ENCODE results near the gene CEBPG. TPM values are rescaled to one million over a fixed set of nuclear protein-coding genes. Genes with fewer than 3 reads are reported as not detected.

The CEBPG gene
- total RNA-seq, 1 experiment from 2014 or later = 21.2 TPM

GRCh38 chr19:33347300-33347699, 26.2 kb upstream of the CEBPG start:
- Histone ChIP-seq H3K27me3 (peaks cover 11% of the 10 kb centered on the region), H3K36me3 (no peaks in the 10 kb centered on the region), H3K4me3 (no peak overlapping the region), H3K9me3 (no peaks in the 10 kb centered on the region)
- DNase-seq = no peak

GRCh38 chr19:33348301-33349010, 25.1 kb upstream of the CEBPG start:
- H3K36me3 ChIP-seq = no peaks in the 10 kb centered on the region
- peaks cover 5% of the 10 kb centered on the region for H3K27me3 ChIP-seq
- DNase-seq = peak; percentile 65
- no peaks in the 10 kb centered on the region for H3K9me3 ChIP-seq
- H3K4me3 ChIP-seq = no peak overlapping the region

DNA sequence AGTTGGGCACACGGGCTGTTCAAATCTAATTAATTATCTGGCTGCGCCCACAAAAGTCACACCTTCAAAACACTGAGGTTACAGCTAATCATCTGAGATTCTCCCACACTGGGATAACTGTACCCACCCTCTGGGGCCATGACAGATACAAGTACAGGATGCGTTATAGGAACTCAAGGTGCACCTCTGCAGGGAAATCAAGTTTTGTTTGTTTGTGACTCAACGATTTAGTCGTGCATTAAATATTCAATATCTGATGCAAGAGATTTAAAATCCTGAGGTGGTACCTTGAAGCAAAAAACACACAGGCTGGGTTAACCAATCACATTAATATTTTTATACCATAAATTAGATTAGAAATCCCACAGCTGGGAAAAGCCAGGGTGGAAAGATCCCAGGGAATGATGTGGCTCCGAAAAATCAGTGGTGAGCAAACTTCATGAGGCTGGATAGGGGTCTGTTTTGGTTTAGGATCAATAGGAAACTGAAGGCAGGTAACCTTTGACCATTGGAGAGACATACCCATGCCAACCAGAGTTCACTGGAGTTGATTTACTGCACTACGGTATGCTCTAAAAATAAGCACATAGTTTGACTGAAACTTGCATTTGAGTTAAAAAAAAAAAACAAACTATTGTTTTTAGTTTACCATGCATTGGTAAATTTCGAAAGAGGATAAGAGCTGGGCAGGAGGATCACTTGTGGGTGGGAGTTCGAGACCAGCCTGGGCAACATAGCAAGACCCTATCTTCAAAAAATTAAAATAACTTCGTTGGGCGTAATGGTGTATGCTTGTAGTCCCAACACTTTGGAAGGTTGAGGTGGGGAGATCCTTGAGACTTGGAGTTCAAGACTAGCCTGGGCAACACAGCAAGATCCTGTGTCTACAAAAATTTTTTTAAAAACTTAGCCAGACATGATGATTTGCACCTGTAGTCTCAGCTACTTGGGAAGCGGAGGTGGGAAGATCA, 23.9 kb upstream of the CEBPG start:
- DNase-seq = no peak
- Histone ChIP-seq H3K4me3 (no peak overlapping the region), H3K27me3 (peaks cover 3% of the 10 kb centered on the region), H3K36me3 (no peaks in the 10 kb centered on the region), H3K9me3 (no peaks in the 10 kb centered on the region)

GRCh38 chr19:33350538-33351309, 22.8 kb upstream of the CEBPG start:
- Histone ChIP-seq H3K4me3 (no peak overlapping the region), H3K9me3 (peaks cover 5% of the 10 kb centered on the region), H3K36me3 (no peaks in the 10 kb centered on the region), H3K27me3 (no peaks in the 10 kb centered on the region)
- peak; percentile 91 for DNase-seq

- DNase-seq = no peak
- peaks cover 9% of the 10 kb centered on the region for H3K9me3 ChIP-seq
- H3K4me3 ChIP-seq = no peak overlapping the region
- H3K36me3 ChIP-seq = no peaks in the 10 kb centered on the region
- H3K27me3 ChIP-seq = no peaks in the 10 kb centered on the region
These were observed 18.0 kb upstream of the CEBPG start for GRCh38 chr19:33355535-33355934.

- H3K9me3 ChIP-seq = peaks cover 9% of the 10 kb centered on the region
- H3K36me3 ChIP-seq = no peaks in the 10 kb centered on the region
- H3K27me3 ChIP-seq = no peaks in the 10 kb centered on the region
- H3K4me3 ChIP-seq = no peak overlapping the region
- no peak for DNase-seq
These were observed 16.0 kb upstream of the CEBPG start for GRCh38 chr19:33357556-33357955.

DNA sequence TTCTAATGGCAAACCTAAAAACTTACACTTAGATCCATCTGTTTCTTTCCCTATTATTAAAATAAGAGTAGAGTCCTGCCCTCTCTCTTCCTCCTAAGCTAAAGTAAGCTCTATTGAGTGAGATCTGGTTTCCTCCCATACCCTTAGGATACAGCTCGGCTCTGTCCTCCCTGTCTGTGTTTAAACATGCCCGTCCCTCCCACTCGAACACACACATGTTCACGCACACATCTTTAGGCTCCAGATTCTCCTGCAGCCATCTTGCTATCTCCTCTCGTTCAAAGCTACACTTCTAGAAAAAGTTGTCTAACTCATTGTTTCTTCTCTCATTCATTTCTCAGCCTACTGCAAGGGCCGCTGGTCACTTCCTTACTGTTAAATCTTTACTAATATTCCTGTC, 15.1 kb upstream of the CEBPG start:
- DNase-seq = no peak

DNA sequence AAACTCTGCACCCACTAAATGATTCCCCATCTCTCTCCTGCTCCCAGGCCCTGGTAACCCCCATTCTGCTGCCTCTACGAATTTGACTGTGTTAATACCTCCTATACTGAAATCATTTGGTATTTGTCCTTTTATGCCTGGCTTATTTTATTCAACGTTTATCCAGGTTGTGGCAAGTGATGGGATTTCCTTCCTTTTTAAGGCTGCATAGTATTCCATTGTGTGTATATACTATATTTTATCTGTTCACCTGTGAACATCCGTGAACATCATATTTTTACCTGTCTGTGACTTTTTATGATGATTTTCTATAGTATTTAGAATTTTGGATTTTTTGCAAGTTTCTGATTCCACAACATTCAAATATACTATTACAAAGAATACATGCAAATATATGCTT, 13.9 kb upstream of the CEBPG start:
- no peak overlapping the region for H3K4me3 ChIP-seq
- no peaks in the 10 kb centered on the region for H3K27me3 ChIP-seq
- no peak for DNase-seq
- no peaks in the 10 kb centered on the region for H3K36me3 ChIP-seq
- H3K9me3 ChIP-seq = peaks cover 9% of the 10 kb centered on the region

More for the DNA sequence above, 15.1 kb upstream of the CEBPG start:
- Histone ChIP-seq H3K4me3 (no peak overlapping the region), H3K9me3 (peaks cover 9% of the 10 kb centered on the region), H3K36me3 (no peaks in the 10 kb centered on the region), H3K27me3 (no peaks in the 10 kb centered on the region)

DNA sequence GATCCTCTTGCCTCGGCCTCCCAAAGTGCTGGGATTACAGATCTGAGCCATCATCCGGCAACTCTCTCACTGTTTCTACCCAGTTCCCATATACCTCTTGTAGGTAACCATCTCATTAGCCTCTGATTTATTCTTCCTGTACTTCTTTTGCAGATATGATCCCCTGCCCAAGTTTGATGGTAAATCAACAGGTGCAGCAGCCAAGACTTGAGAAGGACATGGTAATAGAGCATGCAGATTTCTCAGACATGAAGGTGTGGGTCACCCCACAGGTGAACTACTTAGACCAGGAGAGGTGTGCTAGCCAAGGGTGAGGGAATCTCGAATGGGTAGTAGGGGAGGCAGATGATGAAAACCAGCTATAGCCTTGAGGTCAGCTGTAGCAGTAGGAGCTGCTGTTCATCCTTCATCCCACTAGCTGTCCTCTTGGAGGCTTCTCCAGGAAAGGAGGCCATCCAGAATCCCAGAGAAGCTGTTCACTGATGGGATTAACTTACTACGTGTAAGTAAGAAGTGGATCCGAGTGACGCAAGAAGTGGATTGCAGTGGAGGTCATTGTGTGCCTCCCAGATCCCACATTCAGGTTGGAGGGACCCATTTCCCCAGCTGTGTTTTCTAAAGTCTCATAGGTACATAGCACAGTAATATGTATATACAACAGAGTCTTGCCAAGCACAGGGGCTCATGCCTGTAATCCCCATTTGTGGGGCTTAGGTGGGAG, 10.8 kb upstream of the CEBPG start:
- no peak for DNase-seq
- no peaks in the 10 kb centered on the region for H3K9me3 ChIP-seq
- no peak overlapping the region for H3K4me3 ChIP-seq
- no peaks in the 10 kb centered on the region for H3K27me3 ChIP-seq
- H3K36me3 ChIP-seq = no peaks in the 10 kb centered on the region

GRCh38 chr19:33363476-33363875, 10.0 kb upstream of the CEBPG start:
- Histone ChIP-seq H3K9me3 (no peaks in the 10 kb centered on the region), H3K36me3 (no peaks in the 10 kb centered on the region), H3K4me3 (no peak overlapping the region), H3K27me3 (no peaks in the 10 kb centered on the region)
- DNase-seq = no peak

DNA sequence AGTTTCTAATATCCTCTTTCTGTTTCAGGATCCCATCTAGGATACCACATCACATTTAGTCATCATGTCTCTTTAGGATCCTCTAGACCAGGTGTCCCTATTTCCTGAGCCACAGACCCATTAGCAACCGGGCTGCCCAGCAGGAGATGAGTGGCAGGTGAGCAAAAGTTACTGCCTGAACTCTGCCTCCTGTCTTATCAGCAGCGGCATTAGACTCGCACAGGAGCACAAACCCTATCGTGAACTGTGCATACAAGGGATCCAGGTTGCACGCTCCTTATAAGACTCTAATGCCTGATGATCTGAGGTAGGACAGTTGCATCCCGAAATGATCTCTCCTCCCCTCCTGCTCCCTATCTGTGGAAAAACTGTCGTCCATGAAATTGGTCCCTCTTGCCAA, 7.8 kb upstream of the CEBPG start:
- no peaks in the 10 kb centered on the region for H3K36me3 ChIP-seq
- no peak overlapping the region for H3K4me3 ChIP-seq
- H3K27me3 ChIP-seq = no peaks in the 10 kb centered on the region
- no peak for DNase-seq
- H3K9me3 ChIP-seq = no peaks in the 10 kb centered on the region

GRCh38 chr19:33366127-33366526, 7.4 kb upstream of the CEBPG start:
- no peaks in the 10 kb centered on the region for H3K36me3 ChIP-seq
- no peaks in the 10 kb centered on the region for H3K9me3 ChIP-seq
- no peaks in the 10 kb centered on the region for H3K27me3 ChIP-seq
- no peak overlapping the region for H3K4me3 ChIP-seq
- no peak for DNase-seq

- DNase-seq = no peak
- H3K9me3 ChIP-seq = no peaks in the 10 kb centered on the region
- H3K36me3 ChIP-seq = no peaks in the 10 kb centered on the region
- no peak overlapping the region for H3K4me3 ChIP-seq
- H3K27me3 ChIP-seq = no peaks in the 10 kb centered on the region
These were observed 6.6 kb upstream of the CEBPG start for GRCh38 chr19:33366897-33367296.

GRCh38 chr19:33368074-33368864, 5.2 kb upstream of the CEBPG start:
- Histone ChIP-seq H3K36me3 (no peaks in the 10 kb centered on the region), H3K27me3 (no peaks in the 10 kb centered on the region), H3K9me3 (no peaks in the 10 kb centered on the region), H3K4me3 (no peak overlapping the region)
- DNase-seq = peak; percentile 77

- DNase-seq = no peak
These were observed 2.7 kb upstream of the CEBPG start for GRCh38 chr19:33370783-33371182.

More at GRCh38 chr19:33370783-33371182, 2.7 kb upstream of the CEBPG start:
- Histone ChIP-seq H3K27me3 (no peaks in the 10 kb centered on the region), H3K4me3 (no peak overlapping the region), H3K9me3 (no peaks in the 10 kb centered on the region), H3K36me3 (peaks cover 15% of the 10 kb centered on the region)

Data from MG63 (cell line).